H1 (cell line): ENCODE results near the gene MRAP. TPM values are rescaled to one million over a fixed set of nuclear protein-coding genes. Genes with fewer than 3 reads are reported as not detected.

Source experiments
- CBX5 ChIP-seq: fragments of 300-800, 300-1000 bp; sonication (generic); IDR thresholded peaks from 2 replicates; pipeline ENCODE4 v1.7.1; 2016; ENCODE audit warnings: antibody characterized with exemption, low read length, low read depth
- polyA plus RNA-seq, 7 experiments: library from polyadenylated mRNA; depleted of rRNA in 3 of 7; stranded (reverse) in 5 of 7; unstranded in 2 of 7; fragments of >200 nt in 5 of 7; fragments of 200-250 nt in 2 of 7; gene quantifications; 1 replicate in 5 of 7; 2 replicates in 1 of 7; 4 replicates in 1 of 7; pipeline versions ENCODE4 v1.2.1 to v1.2.3, GENCODE V29; 2011 to 2013; ENCODE audit warnings: missing spikeins in 2 of 7, mixed read lengths in 2 of 7
- total RNA-seq: library from RNA; stranded (reverse); fragmentation: NEBNext Ultra II Directional; extraction: Animal tissue kit (Norgen Biotek cat#: 25700); gene quantifications from 2 replicates; pipeline ENCODE4 v1.2.1, GENCODE V29; 2021

MRAP gene
- total and polyA plus RNA-seq, 2 of the 8 experiments (the other 6 are each of a cell fraction or from before 2014, with no cell fraction given) = not detected

- no peak for TF ChIP-seq CBX5
Observed at GRCh38 chr21:32282992-32283391, 15.7 kb upstream of the MRAP start (continued).
